ENCODE results near the gene PHAF1. TPM values are rescaled to one million over a fixed set of nuclear protein-coding genes. Genes with fewer than 3 reads are reported as not detected.

PHAF1 gene
- total RNA-seq, 1 donor from 2014 or later: 14.2 TPM

- DNase-seq (ENCODE audit: low spot score): no peak
These were observed 85.9 kb downstream of the PHAF1 start for GRCh38 chr16:67195676-67196075.

DNA sequence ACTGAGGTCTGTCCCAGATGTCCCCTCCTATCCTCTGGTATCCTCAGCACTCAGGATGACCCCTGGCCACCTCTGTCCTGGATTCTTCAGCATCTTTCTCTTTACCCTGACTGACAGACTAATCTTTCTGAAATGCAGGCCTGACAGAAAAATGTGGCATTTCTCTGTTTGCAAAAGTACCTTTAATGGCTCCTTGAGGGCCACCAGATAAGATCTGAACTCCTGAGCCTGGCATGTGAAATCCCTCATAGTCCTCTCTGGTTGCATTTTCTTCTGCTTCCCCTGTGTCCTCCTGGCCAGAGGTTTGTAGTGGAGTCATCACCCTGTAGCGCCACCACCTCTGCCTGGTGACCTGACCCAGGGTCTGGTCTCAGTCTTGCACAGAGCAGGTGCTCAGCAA is 87.1 kb downstream of the PHAF1 start:
- no peak for DNase-seq (ENCODE audit: low spot score)

GRCh38 chr16:67197704-67198103 is 88.0 kb downstream of the PHAF1 start:
- no peak for DNase-seq (ENCODE audit: low spot score)

Other genes starting within 250 kb of the PHAF1 start
- gene PDP2, start 229.4 kb upstream of the PHAF1 start, total RNA-seq: 18.6 TPM
- gene CDH16, start 191.1 kb upstream of the PHAF1 start, total RNA-seq: 8.7 TPM
- 9.4 TPM for gene RRAD, start 184.4 kb upstream of the PHAF1 start, total RNA-seq
- gene CIAO2B, start 175.5 kb upstream of the PHAF1 start, total RNA-seq: 84.5 TPM
- gene CES2, start 174.4 kb upstream of the PHAF1 start, total RNA-seq: 187 TPM
- gene CES3, start 148.7 kb upstream of the PHAF1 start, total RNA-seq: 5.2 TPM
- 19.4 TPM for gene CES4A, start 121.4 kb upstream of the PHAF1 start, total RNA-seq
- gene CBFB, start 80.8 kb upstream of the PHAF1 start, total RNA-seq: 40.9 TPM
- gene B3GNT9, start 41.1 kb downstream of the PHAF1 start, total RNA-seq: 14.1 TPM
- gene TRADD, start 50.0 kb downstream of the PHAF1 start, total RNA-seq: 38.2 TPM
- gene FBXL8, start 50.0 kb downstream of the PHAF1 start, total RNA-seq: 24.6 TPM
- 51.3 TPM for gene HSF4, start 54.8 kb downstream of the PHAF1 start, total RNA-seq
- 79.0 TPM for gene NOL3, start 60.6 kb downstream of the PHAF1 start, total RNA-seq
- 68.4 TPM for gene MATCAP1, start 74.0 kb downstream of the PHAF1 start, total RNA-seq
- 3.2 TPM for gene EXOC3L1, start 80.2 kb downstream of the PHAF1 start, total RNA-seq
- gene E2F4, start 82.2 kb downstream of the PHAF1 start, total RNA-seq: 54.9 TPM
- 68.3 TPM for gene ELMO3, start 89.2 kb downstream of the PHAF1 start, total RNA-seq
- 46.9 TPM for gene TMEM208, start 117.2 kb downstream of the PHAF1 start, total RNA-seq
- gene FHOD1, start 137.5 kb downstream of the PHAF1 start, total RNA-seq: 46.4 TPM
- 3.2 TPM for gene SLC9A5, start 139.0 kb downstream of the PHAF1 start, total RNA-seq
- 6.7 TPM for gene PLEKHG4, start 169.6 kb downstream of the PHAF1 start, total RNA-seq
- gene KCTD19, start 216.8 kb downstream of the PHAF1 start, total RNA-seq: 0.37 TPM
- 2.1 TPM for gene LRRC36, start 216.9 kb downstream of the PHAF1 start, total RNA-seq